ENCODE data around the gene ADH5. TPM values are rescaled to one million over a fixed set of nuclear protein-coding genes. Genes with fewer than 3 reads are reported as not detected.
"Not testable (repeated sequence)": the region's sequence is repeated elsewhere in the genome, so short reads cannot be mapped to it uniquely, and the experiment has no call there.

ADH5 gene
- polyA plus RNA-seq, 1 donor, result 87.8 TPM

- DNase-seq, result no peak
These were observed 6.4 kb downstream of the ADH5 start for GRCh38 chr4:99082192-99082591.

DNA sequence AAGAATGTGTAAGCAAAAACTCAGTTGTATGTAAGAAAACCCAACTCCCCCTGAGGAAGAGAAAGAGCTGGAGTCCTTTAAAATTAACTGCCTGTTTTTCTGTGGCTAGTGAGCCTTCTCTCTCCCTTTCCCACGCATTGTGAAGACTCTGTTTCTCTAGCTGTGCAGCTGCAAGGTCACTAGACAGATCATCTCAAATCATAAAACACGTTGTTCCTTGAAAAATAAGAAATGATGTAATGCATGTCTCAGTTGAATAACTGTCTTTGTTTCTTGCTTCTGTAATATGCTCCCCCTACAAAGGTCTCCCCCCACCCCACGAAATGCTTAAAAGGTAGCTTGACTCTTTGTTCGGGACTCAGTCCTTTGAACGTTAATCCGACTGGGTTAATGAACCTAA lies 7.7 kb downstream of the ADH5 start:
- DNase-seq, result not testable (repeated sequence)

DNA sequence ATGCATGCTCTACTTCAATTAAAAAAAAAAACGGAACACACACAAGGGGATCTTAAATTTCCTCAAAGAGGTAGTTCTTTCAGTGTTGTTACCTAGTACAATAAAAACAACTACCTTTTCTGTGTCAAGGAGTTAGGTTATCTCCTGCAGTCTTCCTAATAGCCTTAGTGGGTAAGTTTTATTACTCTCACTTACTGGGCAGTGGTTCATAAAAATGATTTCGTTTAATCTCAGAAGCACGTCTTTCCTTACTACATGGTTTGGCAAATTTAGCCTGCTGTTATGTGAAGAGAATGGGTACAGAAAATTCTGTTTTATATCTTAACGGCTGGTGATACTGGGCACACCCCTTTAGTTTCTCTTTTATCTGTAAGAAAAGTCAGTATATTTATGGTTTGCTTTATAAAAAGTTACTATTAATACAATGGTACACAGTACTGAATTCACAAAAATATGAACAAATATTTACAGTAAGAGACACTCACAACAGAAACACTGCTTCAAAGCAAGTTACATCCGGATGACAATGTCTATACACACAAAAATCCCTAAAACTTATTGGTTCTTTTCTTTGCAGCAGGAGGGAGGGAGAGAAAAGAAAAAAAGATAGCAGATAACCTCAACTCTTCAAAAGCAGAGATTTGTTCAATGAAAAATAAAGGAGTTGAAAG lies 8.8 kb downstream of the ADH5 start:
- DNase-seq, result no peak

DNA sequence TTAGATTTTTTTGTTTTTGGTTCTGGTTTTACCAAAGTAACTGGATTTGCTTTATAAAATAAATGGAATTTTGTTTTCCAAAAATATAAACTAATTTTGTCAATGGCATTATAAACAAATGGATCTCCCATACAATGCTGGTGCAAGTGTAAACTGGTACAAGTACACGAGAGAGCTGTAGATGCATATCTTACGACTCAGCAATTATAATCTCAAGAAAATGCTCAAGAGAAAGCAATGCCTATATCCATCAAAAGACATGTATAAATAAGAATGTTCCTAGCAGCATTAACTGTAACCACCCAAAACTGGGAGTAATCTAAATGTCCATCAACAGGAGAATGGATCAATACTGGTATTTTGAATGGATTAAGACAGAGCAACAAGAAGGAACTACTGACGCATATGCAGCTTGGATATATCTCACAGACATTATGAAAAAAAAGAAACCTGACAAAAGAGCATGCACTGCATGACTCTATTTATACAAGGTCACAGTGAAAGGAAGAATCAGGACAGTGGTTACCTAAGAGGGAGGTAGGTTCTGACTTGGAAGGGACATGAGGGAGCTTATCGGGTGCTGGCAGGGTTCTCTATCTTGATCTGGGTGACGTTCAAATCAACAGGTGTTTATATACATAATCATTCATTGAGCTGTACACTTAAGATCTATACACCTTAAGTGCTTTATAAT lies 9.5 kb downstream of the ADH5 start:
- DNase-seq, result no peak

- no peak for DNase-seq
These were observed 10.3 kb downstream of the ADH5 start for GRCh38 chr4:99078336-99078735.

GRCh38 chr4:99077177-99077576 lies 11.4 kb downstream of the ADH5 start:
- no peak for DNase-seq

GRCh38 chr4:99076292-99076976 lies 12.2 kb downstream of the ADH5 start:
- no peak for DNase-seq

- no peak for DNase-seq
These were observed 13.8 kb downstream of the ADH5 start for GRCh38 chr4:99074816-99075215.

DNA sequence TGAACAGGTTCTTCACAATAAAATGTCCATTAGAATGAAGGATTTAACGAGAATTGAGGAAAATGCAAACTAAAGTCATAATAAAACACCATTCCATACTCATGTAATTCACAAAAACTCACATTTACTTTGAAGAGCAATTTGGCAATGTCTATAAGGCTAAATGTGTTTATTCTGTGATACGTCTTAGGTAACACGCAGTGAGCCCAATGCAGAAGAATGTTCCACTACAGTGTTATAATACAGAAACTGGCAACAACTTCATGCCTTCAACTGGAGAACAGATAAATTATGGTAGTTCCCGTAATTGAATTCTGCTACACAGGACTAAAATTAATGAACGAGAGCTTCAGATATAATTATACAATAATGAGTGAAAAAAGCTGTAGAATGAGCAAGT lies 17.4 kb downstream of the ADH5 start:
- DNase-seq, result no peak

DNA sequence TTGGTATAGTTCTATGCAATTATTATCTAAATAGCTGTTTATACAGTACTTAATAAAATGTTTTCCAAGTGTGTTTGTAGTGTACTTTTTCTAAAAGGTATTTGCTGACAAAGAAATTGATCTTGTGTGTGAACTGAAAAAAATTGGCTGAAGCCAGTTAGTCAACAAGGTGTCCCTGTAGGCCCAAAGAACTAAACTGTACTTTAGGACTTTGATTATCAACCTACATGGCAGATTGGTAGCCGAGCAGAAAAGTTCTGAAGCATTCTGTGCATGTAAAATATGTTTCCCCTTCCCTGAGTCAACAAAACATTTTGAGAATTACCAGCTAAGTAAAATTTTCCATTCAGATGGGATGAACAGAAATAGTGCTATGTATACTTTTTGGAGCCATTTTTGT lies 21.0 kb downstream of the ADH5 start:
- DNase-seq, result no peak

DNA sequence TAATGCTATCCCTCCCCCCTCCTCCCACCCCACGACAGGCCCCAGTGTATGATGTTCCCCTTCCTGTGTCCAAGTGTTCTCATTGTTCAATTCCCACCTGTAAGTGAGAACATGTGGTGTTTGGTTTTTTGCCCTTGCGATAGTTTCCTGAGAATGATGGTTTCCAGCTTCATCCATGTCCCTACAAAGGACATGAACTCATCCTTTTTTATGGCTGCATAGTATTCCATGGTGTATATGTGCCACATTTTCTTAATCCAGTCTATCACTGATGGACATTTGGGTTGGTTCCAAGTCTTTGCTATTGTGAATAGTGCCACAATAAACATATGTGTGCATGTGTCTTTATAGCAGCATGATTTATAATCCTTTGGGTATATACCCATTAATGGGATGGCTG lies 23.1 kb downstream of the ADH5 start:
- DNase-seq, result not testable (repeated sequence)

- no peak for DNase-seq
These were observed 26.5 kb downstream of the ADH5 start for GRCh38 chr4:99062120-99062519.

DNA sequence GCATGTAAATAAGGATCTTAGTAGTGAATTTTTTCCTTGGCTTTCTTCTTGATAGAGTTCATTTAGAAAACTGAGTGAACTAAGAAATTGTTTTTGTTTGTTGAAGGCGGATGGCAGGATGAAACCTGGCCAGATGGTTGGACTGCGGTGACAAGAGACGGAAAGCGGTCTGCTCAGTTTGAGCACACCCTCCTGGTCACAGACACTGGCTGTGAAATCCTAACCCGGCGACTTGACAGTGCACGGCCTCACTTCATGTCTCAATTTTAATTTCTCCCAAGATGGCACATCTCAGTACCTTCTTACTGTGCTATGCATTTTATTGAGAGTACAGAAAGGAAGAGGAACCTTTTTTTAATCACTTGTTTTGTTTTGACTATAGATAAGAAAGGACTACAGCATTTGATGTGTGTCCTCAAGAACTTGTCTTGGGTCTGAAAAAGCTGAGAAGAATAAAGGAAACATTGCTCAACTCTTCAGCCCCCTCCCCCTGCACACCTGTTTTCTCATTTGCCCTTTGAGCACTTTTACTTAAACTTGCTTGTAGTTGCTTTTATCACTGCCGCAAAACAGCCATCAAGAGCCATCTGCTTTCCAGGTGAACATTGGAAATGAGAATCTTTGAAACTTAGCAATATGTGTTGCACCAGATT lies 27.4 kb downstream of the ADH5 start:
- DNase-seq, result no peak

DNA sequence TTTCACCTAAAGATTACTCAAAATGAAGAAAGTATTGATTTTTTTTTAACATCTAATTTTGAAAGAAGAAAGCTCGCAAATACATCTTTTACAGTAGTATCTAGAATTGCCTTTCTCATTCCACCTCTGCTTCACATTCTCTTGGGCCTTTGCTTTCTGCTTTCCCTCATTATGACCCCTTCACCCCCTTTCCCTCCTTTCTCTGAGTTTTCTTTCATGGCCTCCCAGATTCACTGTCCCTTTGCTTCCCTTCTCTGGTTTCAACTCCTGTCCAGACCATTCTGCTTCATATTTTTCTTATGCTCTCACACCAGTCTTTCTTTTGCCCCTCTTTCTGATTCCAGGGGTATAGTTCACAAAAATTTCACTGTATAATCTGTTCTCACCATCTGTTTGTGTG lies 29.0 kb downstream of the ADH5 start:
- no peak for DNase-seq

DNA sequence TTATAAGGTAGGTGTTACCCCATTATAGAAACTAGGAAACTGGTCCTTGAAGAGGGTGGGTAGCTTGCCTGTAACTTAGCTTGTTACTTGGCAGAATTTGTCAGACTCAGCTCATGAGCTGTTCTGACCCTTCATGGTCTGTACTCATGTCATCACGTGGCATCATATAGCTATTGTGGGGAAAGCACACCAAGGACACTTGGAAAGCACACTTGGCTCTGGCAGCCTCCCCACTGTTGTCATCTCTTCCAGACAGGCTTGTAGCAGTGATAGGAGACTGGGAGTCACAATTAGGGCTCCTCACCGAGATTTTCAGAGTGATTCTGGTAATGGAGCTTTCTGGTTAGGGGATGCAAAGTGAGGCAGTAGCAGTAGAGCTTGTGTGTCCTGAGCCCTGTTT lies 30.4 kb downstream of the ADH5 start:
- DNase-seq, result no peak

GRCh38 chr4:99054428-99054994 lies 34.1 kb downstream of the ADH5 start:
- DNase-seq, result no peak

DNA sequence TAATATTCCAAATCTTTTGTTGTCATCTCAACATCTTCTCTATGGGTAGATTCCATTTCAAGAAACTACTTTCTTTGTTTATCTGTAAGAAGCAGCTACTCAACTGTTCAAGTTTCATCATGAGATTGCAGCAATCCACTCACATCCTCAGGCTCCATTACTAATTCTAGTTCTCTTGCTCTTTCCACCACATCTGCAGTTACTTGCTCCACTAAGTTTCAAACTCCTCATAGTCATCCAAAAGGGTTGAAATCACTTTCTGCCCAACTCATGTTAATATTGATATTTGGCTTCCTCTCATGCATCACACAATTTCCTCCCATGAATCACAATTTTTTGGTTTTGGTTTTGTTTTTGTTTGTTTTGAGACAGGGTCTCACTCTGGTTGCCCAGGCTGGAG lies 35.7 kb downstream of the ADH5 start:
- DNase-seq, result no peak

DNA sequence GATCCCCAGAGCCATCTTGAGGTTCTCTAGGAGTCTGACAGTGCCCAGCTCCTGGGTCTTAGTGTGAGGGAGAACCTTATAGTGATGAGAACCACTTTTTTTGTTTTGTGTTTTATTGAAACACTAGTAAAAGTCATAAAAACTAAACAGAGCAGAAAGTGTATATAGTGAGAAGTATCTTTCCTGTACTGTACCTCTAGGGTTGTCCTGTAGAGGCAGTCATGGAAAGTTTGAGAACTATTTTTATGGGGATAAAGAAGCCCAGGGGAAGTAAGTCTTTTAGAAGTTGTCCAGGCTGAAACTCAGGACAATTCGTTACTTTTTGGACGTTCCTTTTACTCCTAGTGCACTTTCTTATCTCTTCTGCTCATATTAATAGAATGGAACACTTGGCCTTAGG lies 40.9 kb downstream of the ADH5 start:
- no peak for DNase-seq

GRCh38 chr4:99043346-99043745 lies 45.2 kb downstream of the ADH5 start:
- DNase-seq, result no peak

DNA sequence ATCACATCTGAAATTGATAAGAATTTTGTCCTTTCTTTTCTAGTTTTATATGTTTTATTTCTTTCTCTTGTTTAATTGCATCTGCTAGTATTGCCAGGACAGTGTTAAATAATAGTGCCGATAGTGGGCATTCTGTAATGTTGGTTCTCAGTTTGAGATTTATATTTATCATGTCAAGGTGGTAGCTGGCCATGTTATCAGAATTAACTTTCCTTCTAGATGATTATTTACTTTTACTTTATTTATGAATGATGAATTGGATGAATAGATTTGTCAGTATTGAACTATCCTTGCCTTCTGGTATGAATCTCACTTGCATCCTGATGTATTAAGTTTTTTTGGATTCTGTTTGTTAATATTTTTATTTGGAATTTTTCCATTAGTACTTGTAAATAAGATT lies 50.4 kb downstream of the ADH5 start:
- no peak for DNase-seq

GRCh38 chr4:99033956-99034355 lies 54.6 kb downstream of the ADH5 start:
- no peak for DNase-seq

DNA sequence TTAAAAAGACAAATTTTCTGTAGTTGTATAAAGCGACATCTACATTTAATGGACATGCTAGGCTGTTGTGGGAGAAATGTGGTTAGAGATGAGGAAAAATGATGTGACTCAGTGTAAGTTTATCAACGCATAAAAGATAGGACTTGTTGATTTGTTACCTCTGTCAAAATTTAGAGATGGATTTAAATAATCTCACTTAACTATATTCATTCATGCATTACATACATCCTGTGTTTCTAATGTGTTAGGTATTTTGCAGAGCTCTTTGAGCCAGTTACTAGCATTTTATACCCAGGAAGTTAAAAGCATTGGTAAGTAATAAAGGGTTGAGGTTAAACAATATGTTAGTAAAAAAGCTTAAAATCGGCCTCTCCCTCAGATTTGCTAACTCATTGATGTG lies 58.7 kb downstream of the ADH5 start:
- DNase-seq, result no peak

All from hindlimb muscle (tissue), 1 donor.